NCI-H748 (cell line): Measurements from ENCODE around the gene NECTIN2.
"Not testable (repeated sequence)": the region's sequence is repeated elsewhere in the genome, so short reads cannot be mapped to it uniquely, and the experiment has no call there.

Experiments used
- DNase-seq: peaks from one replicate; lab custom pipeline; 2025; ENCODE audit not compliant: unreplicated experiment; lab: John Stamatoyannopoulos, UW

Gene NECTIN2

DNA sequence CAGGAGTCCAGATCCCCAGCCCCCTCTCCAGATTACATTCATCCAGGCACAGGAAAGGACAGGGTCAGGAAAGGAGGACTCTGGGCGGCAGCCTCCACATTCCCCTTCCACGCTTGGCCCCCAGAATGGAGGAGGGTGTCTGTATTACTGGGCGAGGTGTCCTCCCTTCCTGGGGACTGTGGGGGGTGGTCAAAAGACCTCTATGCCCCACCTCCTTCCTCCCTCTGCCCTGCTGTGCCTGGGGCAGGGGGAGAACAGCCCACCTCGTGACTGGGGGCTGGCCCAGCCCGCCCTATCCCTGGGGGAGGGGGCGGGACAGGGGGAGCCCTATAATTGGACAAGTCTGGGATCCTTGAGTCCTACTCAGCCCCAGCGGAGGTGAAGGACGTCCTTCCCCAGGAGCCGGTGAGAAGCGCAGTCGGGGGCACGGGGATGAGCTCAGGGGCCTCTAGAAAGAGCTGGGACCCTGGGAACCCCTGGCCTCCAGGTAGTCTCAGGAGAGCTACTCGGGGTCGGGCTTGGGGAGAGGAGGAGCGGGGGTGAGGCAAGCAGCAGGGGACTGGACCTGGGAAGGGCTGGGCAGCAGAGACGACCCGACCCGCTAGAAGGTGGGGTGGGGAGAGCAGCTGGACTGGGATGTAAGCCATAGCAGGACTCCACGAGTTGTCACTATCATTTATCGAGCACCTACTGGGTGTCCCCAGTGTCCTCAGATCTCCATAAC lies 59.5 kb downstream of the NECTIN2 start, which contains the start of gene APOE:
APOE (plus strand) TSS at position 360 of the 724 bp plus-strand sequence. CDS start 829 bp downstream, outside the sequence.
- no peak for DNase-seq

- DNase-seq, result no peak
These were observed 61.5 kb downstream of the NECTIN2 start for GRCh38 chr19:44907613-44908012.

- DNase-seq, result no peak
These were observed 62.2 kb downstream of the NECTIN2 start for GRCh38 chr19:44908074-44908835.

DNA sequence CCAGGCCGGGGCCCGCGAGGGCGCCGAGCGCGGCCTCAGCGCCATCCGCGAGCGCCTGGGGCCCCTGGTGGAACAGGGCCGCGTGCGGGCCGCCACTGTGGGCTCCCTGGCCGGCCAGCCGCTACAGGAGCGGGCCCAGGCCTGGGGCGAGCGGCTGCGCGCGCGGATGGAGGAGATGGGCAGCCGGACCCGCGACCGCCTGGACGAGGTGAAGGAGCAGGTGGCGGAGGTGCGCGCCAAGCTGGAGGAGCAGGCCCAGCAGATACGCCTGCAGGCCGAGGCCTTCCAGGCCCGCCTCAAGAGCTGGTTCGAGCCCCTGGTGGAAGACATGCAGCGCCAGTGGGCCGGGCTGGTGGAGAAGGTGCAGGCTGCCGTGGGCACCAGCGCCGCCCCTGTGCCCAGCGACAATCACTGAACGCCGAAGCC lies 62.8 kb downstream of the NECTIN2 start:
- no peak for DNase-seq

DNA sequence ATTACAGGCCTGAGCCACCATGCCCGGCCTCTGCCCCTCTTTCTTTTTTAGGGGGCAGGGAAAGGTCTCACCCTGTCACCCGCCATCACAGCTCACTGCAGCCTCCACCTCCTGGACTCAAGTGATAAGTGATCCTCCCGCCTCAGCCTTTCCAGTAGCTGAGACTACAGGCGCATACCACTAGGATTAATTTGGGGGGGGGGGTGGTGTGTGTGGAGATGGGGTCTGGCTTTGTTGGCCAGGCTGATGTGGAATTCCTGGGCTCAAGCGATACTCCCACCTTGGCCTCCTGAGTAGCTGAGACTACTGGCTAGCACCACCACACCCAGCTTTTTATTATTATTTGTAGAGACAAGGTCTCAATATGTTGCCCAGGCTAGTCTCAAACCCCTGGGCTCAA lies 63.7 kb downstream of the NECTIN2 start:
- DNase-seq, result no peak

DNA sequence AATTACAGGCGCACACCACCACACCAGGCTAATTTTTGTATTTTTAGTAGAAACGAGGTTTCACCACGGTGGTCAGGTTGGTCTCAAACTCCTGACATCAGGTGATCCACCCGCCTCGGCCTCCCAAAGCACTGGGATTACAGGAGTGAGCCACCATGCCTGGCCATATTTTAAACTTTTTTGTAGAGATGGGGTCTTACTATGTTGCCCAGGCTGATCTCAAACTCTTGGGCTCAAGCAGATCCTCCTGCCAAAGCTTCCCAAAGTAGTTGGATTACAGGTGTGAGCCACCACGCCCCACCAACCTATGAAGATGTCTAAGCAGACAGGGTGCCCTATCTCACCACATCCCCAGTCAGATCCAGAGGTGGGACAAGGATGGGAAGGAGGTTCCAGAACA lies 65.8 kb downstream of the NECTIN2 start:
- not testable (repeated sequence) for DNase-seq

DNA sequence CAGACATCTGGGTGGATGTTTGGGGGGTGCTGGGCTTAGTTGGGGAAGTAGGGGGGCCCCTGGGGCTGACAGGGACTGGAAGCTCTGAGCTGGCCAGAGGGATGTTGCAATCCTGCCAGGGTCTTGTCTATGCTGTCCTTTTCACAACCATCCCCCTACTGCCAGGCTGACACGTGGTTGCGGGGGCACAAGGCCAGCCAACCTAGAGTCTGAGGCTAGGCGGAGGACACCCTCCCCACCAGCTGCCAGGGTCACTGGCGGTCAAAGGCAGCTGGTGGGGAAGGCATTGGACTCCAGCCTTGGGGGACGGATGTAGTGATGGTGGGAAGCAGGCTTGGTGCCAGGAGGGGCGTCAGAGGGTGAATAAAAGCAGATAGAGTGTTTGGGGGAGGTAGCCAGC lies 66.8 kb downstream of the NECTIN2 start:
- DNase-seq, result no peak

GRCh38 chr19:44913512-44914432 lies 67.7 kb downstream of the NECTIN2 start:
- not testable (repeated sequence) for DNase-seq

DNA sequence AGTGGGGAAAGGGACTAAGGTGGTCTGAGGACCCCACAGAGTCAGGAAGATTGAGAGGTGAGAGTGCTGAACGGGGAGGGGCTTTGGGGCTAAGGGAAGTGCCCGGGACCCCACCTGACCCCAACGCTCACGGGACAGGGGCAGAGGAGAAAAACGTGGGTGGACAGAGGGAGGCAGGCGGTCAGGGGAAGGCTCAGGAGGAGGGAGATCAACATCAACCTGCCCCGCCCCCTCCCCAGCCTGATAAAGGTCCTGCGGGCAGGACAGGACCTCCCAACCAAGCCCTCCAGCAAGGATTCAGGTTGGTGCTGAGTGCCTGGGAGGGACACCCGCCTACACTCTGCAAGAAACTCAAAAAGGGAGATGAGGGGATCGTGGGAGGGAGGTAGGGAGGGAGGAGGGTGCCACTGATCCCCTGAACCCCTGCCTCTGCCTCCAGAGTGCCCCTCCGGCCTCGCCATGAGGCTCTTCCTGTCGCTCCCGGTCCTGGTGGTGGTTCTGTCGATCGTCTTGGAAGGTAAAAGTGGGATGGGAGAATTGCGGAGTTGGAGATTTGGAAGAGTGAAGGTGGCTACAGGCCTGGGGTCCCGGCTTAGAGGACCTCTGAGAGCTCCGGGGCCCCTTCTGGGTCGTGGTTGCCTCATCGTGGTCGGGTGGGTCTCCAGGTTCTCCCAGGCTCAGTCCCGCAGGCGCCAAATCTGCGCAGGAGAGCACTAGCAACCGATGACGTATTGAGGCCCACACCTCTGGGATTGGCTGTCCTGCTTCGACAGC lies 68.5 kb downstream of the NECTIN2 start, which contains the start of gene APOC1:
APOC1 (plus strand) TSS at position 176 of the 774 bp plus-strand sequence; CDS start at position 460, 284 bp downstream.
- peak; percentile 90 for DNase-seq

GRCh38 chr19:44924243-44924725 lies 78.2 kb downstream of the NECTIN2 start:
- DNase-seq, result no peak

GRCh38 chr19:44925114-44925891 lies 79.2 kb downstream of the NECTIN2 start:
- DNase-seq, result no peak

DNA sequence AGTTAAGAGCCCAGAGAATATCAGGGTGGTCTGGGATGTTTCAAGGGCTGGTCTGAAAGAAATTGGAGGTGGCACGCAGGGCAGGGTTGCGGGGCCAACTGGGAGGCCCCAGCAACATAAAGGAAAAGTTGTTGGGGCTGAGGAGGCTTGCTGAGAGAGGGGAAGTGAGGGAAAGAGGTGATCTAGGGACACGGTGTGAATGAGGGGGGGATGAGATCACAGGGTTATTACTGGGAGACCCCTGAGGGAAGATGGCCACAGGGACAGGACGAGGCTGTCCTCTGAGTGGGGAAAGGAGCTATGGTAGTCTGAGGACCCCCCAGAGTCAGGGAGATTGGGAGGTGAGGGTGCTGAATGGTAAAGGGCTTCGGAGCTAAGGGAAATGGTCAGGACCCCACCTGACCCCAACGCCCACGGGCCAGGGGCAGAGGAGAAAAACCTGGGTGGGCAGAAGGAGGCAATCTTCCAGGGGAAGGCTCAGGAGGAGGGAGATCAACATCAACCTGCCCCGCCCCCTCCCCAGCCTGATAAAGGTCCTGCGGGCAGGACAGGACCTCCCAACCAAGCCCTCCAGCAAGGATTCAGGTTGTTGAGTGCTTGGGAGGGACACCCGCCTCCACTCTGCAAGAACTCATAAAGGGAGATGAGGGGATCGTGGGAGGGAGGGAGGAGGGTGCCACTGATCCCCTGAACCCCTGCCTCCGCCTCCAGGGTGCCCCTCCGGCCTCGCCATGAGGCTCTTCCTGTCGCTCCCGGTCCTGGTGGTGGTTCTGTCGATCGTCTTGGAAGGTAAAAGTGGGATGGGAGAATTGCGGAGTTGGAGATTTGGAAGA lies 80.4 kb downstream of the NECTIN2 start:
- not testable (repeated sequence) for DNase-seq

DNA sequence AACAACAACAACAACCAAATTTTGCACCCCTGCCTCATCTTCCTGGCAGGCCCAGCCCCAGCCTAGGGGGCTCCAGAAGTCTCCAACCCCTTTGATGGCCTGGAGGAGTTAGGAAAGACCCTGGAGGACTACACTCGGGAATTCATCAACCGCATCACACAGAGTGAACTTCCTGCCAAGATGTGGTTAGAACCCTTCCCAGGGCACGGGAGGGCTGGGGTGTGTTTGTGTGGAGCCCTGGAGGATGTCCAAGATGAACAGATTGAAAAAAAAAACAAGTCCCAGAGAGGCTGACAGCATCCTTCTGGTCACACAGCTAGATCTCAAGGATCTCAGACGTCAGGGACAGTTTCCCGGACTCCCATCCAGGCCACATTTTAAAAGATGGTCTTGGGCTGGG lies 81.6 kb downstream of the NECTIN2 start:
- DNase-seq, result no peak

DNA sequence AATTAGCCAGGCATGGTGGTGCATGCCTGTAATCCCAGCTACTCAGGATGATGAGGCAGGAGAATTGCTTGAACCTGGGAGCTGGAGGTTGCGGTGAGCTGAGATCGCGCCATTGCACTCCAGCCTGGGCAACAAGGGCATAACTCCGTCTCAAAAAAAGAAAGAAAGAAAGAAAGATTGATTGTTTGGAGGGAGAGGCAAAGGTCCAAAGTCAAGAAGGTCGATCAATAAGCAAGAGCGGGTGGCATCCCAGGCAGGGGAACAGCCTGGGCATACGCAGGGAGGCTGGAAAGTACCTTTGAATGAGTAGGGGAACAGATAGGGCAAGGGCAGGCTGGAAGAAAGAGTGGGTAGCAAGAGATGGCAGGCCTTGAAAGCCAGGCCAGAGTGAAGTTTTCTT lies 84.0 kb downstream of the NECTIN2 start:
- DNase-seq, result no peak

GRCh38 chr19:44931541-44931940 lies 85.4 kb downstream of the NECTIN2 start:
- no peak for DNase-seq
